K562 (cell line): ENCODE measurements around the gene MRGPRX4. TPM values are rescaled to one million over a fixed set of nuclear protein-coding genes. Genes with fewer than 3 reads are reported as not detected.

Source experiments
- ATAC-seq: fragments of 200-7000 bp; cut with Tn5 transposase; 3 replicates; pipeline ENCODE4 v1.9.1; 2020; ENCODE audit warnings: moderate library complexity
- BruUV-seq: library from RNA; stranded (reverse); fragments of 400-500 nt; replicated peaks from 2 replicates; lab custom pipeline; 2021; lab: Mats Ljungman, UMichigan
- CTCF ChIA-PET: fragments of 300-600 bp; formaldehyde crosslinking; extraction: SDS; loops from one replicate; lab custom pipeline; 2021; ENCODE audit warnings: low intra/inter-chr PET ratio; lab: Yijun Ruan, JAX
- POLR2A ChIA-PET: fragments of 300-600, 350-650 bp; sonication (Branson Sonifier 250); formaldehyde crosslinking; extraction: SDS; loops from one replicate; lab custom pipeline; 2021; ENCODE audit warnings: antibody characterized with exemption, inconsistent platforms; lab: Yijun Ruan, JAX
- DNase-seq, 4 experiments: peaks; one replicate each; pipeline versions ENCODE4 v3.0.0 to v3.0.0-alpha.2; 2011 to 2018; ENCODE audit warnings: low spot score in 3 of 4, mixed read lengths in 3 of 4; ENCODE audit errors: extremely low read depth in 1 of 4
- FAIRE-seq: peaks from 2 replicates; lab custom pipeline; 2011; peaks lifted over from hg19 to GRCh38; lab: Jason Lieb, UNC
- H2AFZ ChIP-seq: 2 replicates; pipeline ENCODE4 v1.6.0; 2011; ENCODE audit warnings: low read depth, low read length, control low read depth, inconsistent platforms
- H3K27ac ChIP-seq: fragments of 200-600 bp; 3 replicates; pipeline ENCODE4 v1.8.0; 2011; ENCODE audit warnings: low read depth, mild to moderate bottlenecking, control low read depth, inconsistent platforms, low read length, moderate library complexity, mixed read lengths; ENCODE audit errors: extremely low read depth
- H3K27me3 ChIP-seq, 2 experiments: fragments of 300-600 bp in 1 of 2; 2 replicates in 1 of 2; 3 replicates in 1 of 2; pipeline versions ENCODE4 v1.6.0 to v1.8.0; 2011; ENCODE audit warnings: inconsistent platforms in 2 of 2, low read length in 2 of 2, mild to moderate bottlenecking in 1 of 2, mixed read lengths in 1 of 2, moderate library complexity in 1 of 2; ENCODE audit not compliant: control insufficient read depth in 2 of 2, insufficient read depth in 2 of 2
- H3K36me3 ChIP-seq: fragments of 300-600 bp; 3 replicates; pipeline ENCODE4 v1.8.0; 2011; ENCODE audit warnings: mild to moderate bottlenecking, low read length, inconsistent platforms; ENCODE audit not compliant: control insufficient read depth, insufficient read depth
- H3K4me1 ChIP-seq, 2 experiments: fragments of 200-600 bp in 1 of 2; replicated peaks in 1 of 2; 2 replicates in 1 of 2; 3 replicates in 1 of 2; pipeline versions ENCODE4 v1.5.1 to v1.8.0; 2011; ENCODE audit warnings: inconsistent platforms in 2 of 2, low read length in 2 of 2, mild to moderate bottlenecking in 1 of 2, mixed read lengths in 1 of 2, moderate library complexity in 1 of 2; ENCODE audit not compliant: control insufficient read depth in 2 of 2, insufficient read depth in 2 of 2
- H3K4me2 ChIP-seq: 2 replicates; pipeline ENCODE4 v1.6.1; 2011; ENCODE audit warnings: low read length, control low read depth, inconsistent platforms, mixed read lengths; ENCODE audit not compliant: insufficient read depth
- H3K4me3 ChIP-seq: fragments of 200-600 bp; sonication (generic), shearing (Covaris generic); 2 replicates; pipeline ENCODE4 v1.5.1; 2016; ENCODE audit warnings: control low read depth, inconsistent platforms
- H3K79me2 ChIP-seq: fragments of 200-600 bp; 3 replicates; pipeline ENCODE4 v1.8.0; 2011; ENCODE audit warnings: low read length, inconsistent platforms; ENCODE audit not compliant: control insufficient read depth, insufficient read depth
- H3K9ac ChIP-seq, 2 experiments: 2 replicates each; pipeline versions ENCODE4 v1.6.0 to v1.6.1; 2011; ENCODE audit warnings: low read depth in 2 of 2, low read length in 2 of 2, control low read depth in 1 of 2, inconsistent platforms in 1 of 2, mild to moderate bottlenecking in 1 of 2, mixed read lengths in 1 of 2; ENCODE audit not compliant: insufficient read depth in 1 of 2
- H3K9me1 ChIP-seq: one replicate; pipeline ENCODE4 v1.6.0; 2011; ENCODE audit warnings: inconsistent platforms, mild to moderate bottlenecking, low read length, moderate library complexity; ENCODE audit not compliant: control insufficient read depth, insufficient read depth
- H3K9me3 ChIP-seq: replicated peaks from 2 replicates; pipeline ENCODE4 v1.5.1; 2011; ENCODE audit warnings: low read depth, low read length, inconsistent platforms; ENCODE audit not compliant: control insufficient read depth, insufficient read depth
- H4K20me1 ChIP-seq: replicated peaks from 2 replicates; pipeline ENCODE4 v1.6.1; 2011; ENCODE audit warnings: low read length, inconsistent platforms, mixed read lengths; ENCODE audit not compliant: control insufficient read depth, insufficient read depth
- BACH1 ChIP-seq: fragments of 200-800 bp; sonication (Bioruptor generic); IDR thresholded peaks from 2 replicates; pipeline ENCODE4 v1.6.1; 2016; ENCODE audit warnings: missing genetic modification characterization, missing compliant biosample characterization
- CTCFL ChIP-seq: IDR thresholded peaks from 2 replicates; pipeline ENCODE4 v1.6.1; 2011; ENCODE audit warnings: borderline replicate concordance, low read depth, mild to moderate bottlenecking, moderate library complexity, low read length; ENCODE audit not compliant: insufficient read depth, poor library complexity, severe bottlenecking
- CUX1 ChIP-seq: fragments of 200-800 bp; sonication (Bioruptor generic); IDR thresholded peaks from 2 replicates; pipeline ENCODE4 v1.6.1; 2016; ENCODE audit warnings: missing genetic modification characterization, missing compliant biosample characterization
- JUND ChIP-seq, 2 experiments: IDR thresholded peaks; 2 replicates in 1 of 2; 3 replicates in 1 of 2; pipeline ENCODE4 v1.6.1; 2011; ENCODE audit warnings: borderline replicate concordance in 2 of 2, low read depth in 2 of 2, low read length in 2 of 2, improper control_type of control experiment in 1 of 2, missing biosample characterization in 1 of 2, missing genetic modification characterization in 1 of 2, missing genetic modification reagents in 1 of 2
- L3MBTL2 ChIP-seq: fragments of 450-650 bp; IDR thresholded peaks from 2 replicates; pipeline ENCODE4 v1.6.1; 2016; ENCODE audit warnings: mild to moderate bottlenecking, moderate library complexity
- MAX ChIP-seq: sonication (generic); formaldehyde crosslinking; IDR thresholded peaks from 2 replicates; pipeline ENCODE4 v1.9.0; 2022; ENCODE audit warnings: mild to moderate bottlenecking, missing genetic modification reagents
- NRF1 ChIP-seq, 2 experiments: fragments of 450-650 bp; IDR thresholded peaks in 1 of 2; conservative IDR thresholded peaks in 1 of 2; 2 replicates each; pipeline ENCODE4 v1.6.1; 2014; ENCODE audit warnings: mild to moderate bottlenecking in 2 of 2
- PKNOX1 ChIP-seq: fragments of 450-650 bp; IDR thresholded peaks from 2 replicates; pipeline ENCODE4 v1.6.1; 2016
- RAD21 ChIP-seq, 2 experiments: fragments of 250-450 bp in 1 of 2; fragments of 450-650 bp in 1 of 2; sonication (Bioruptor Pico) in 1 of 2; formaldehyde crosslinking in 1 of 2; IDR thresholded peaks in 1 of 2; conservative IDR thresholded peaks in 1 of 2; 2 replicates each; pipeline versions ENCODE4 v1.4.0 to v1.8.0; 2020 to 2022; ENCODE audit warnings: mild to moderate bottlenecking in 2 of 2, moderate library complexity in 1 of 2
- RHOXF2B ChIP-seq: fragments of 250-450 bp; sonication (Bioruptor Pico); conservative IDR thresholded peaks from 2 replicates; pipeline ENCODE4 v1.5.1; 2021
- TCF7 ChIP-seq: sonication (generic); IDR thresholded peaks from 2 replicates; pipeline ENCODE4 v1.6.1; 2016; ENCODE audit warnings: antibody characterized with exemption, borderline replicate concordance
- ZBTB8A ChIP-seq: fragments of 450-650 bp; IDR thresholded peaks from 2 replicates; pipeline ENCODE4 v1.6.1; 2018; ENCODE audit warnings: mild to moderate bottlenecking, moderate library complexity; ENCODE audit not compliant: partially characterized antibody
- WGBS: fragments of 100-300 bp; shearing (Covaris generic); methylation state at CpG from one replicate; pipeline ENCODE4 v1.1.6; 2016; ENCODE audit warnings: low coverage, mixed read lengths; ENCODE audit not compliant: insufficient coverage; ENCODE audit errors: missing lambda C conversion rate; 5-methylcytosine and 5-hydroxymethylcytosine counted together
- in situ Hi-C: fragments of 300-500 bp; cut with MboI; formaldehyde crosslinking; loops from 4 replicates; pipeline ENCODE4 v1.15.0; 2018; ENCODE audit warnings: inconsistent platforms, mixed read lengths
- intact Hi-C: fragments of 100-400 bp; cut with micrococcal nuclease; formaldehyde crosslinking; loops from 2 replicates; pipeline ENCODE4 v1.14.2; 2022
- polyA plus RNA-seq, 8 experiments: library from polyadenylated mRNA; depleted of rRNA in 4 of 8; stranded (reverse) in 5 of 8; unstranded in 3 of 8; fragments of >200 nt; fragmentation: Nextera tagmentation in 2 of 8; fragmentation: Illumina TruSeq in 1 of 8; extraction: Ambion mirVana in 2 of 8; extraction: Trizol in 1 of 8; gene quantifications; 2 replicates each; pipeline versions ENCODE4 v1.2.1 to v1.2.3, GENCODE V29; 2011 to 2014; ENCODE audit warnings: inconsistent platforms in 1 of 8, missing spikeins in 1 of 8
- total RNA-seq, 7 experiments: library from RNA; depleted of rRNA in 6 of 7; stranded (reverse); fragments of >200 nt in 6 of 7; fragmentation: Illumina TruSeq in 2 of 7; extraction: Trizol in 2 of 7; gene quantifications; 2 replicates each; pipeline versions ENCODE4 v1.2.1 to v1.2.3, GENCODE V29; 2011 to 2021; ENCODE audit warnings: low replicate concordance in 1 of 7

MRGPRX4 gene
- total and polyA plus RNA-seq, 9 of the 15 experiments (the other 6 are each of a cell fraction or from before 2014, with no cell fraction given) = not detected

- TF ChIP-seq CUX1 (CRISPR knock-in tag) = no peak
- no peak for TF ChIP-seq TCF7
- no peak for TF ChIP-seq RAD21 (CRISPR knock-in tag; conservative IDR thresholded peaks at IDR 0.05 in 1 of 2, IDR thresholded peaks at IDR 0.05 in 1 of 2)
- no peak for TF ChIP-seq ZBTB8A
- no peak for TF ChIP-seq NRF1 (conservative IDR thresholded peaks at IDR 0.05 in 1 of 2, IDR thresholded peaks at IDR 0.05 in 1 of 2)
- TF ChIP-seq RHOXF2B (CRISPR knock-in tag) = no peak
- TF ChIP-seq, all 486 proteins: peak for 0
These were observed 26.8 kb upstream of the MRGPRX4 start (continued) for GRCh38 chr11:18145837-18146236.

GRCh38 chr11:18151581-18151980 lies 21.1 kb upstream of the MRGPRX4 start:
- ATAC-seq (no peak), DNase-seq (no peak), FAIRE-seq (no peak)
- Histone ChIP-seq H3K27me3 (peaks cover 3 to 8% of the 10 kb centered on the region in 2 experiments; a peak in 3 of 5 replicates), H3K79me2 (no peaks in the 10 kb centered on the region), H3K36me3 (no peaks in the 10 kb centered on the region), H3K9me3 (no peaks in the 10 kb centered on the region), H2AFZ (no peak overlapping the region), H3K4me1 (no peaks in the 10 kb centered on the region), H3K9ac (no peak overlapping the region), H3K27ac (no peak overlapping the region), H3K4me3 (no peak overlapping the region), H4K20me1 (no peaks in the 10 kb centered on the region), H3K4me2 (no peak overlapping the region), H3K9me1 (no peaks in the 10 kb centered on the region)
- in situ Hi-C loops = no loop called here
- CTCF ChIA-PET = no interaction called here
- BruUV-seq = no TSS peak
- intact Hi-C loops = no loop called here
- WGBS = 0% methylated on average over 3 of the region's 3 CpGs
- POLR2A ChIA-PET = no interaction called here
- TF ChIP-seq PKNOX1 (no peak), BACH1 (no peak), L3MBTL2 (no peak), MAX (CRISPR knock-in tag) (no peak), CTCFL (no peak), JUND (IDR thresholded peaks at IDR 0.05; ENCODE audit: borderline replicate concordance, low read depth, low read length) (no peak), JUND (tag; IDR thresholded peaks at IDR 0.05; ENCODE audit: borderline replicate concordance, low read depth, low read length) (no peak)
